ENCODE measurements around the gene EPHB1.

Gene EPHB1

DNA sequence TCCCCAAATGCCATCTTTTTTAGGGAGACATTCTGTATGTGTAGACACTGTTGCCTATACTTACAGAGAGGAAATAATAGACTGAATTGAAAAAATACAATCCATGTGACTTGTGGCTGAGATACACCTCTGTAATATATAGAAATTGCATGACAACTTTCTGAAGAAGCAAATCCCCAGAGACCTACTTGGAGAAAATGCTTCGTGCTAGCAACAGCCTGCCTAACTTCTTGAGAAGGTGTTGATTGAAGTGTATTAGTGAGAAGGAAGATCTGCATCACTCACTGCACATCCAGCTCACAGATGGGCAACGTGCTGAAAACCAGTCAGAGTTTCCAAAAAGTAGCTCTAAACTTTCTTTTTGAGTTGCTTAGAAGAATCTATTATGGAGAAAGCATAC, 404.1 kb downstream of the EPHB1 start:
- no peak for ATAC-seq
- TF ChIP-seq RARB (CRISPR knock-in tag; IDR thresholded peaks at IDR 0.05) (no peak), TCF4 (CRISPR knock-in tag; IDR thresholded peaks at IDR 0.05; ENCODE audit: borderline replicate concordance) (no peak), ZC3H10 (CRISPR knock-in tag; IDR thresholded peaks at IDR 0.05) (no peak), SNAI2 (CRISPR knock-in tag; IDR thresholded peaks at IDR 0.05) (no peak), ZNF565 (CRISPR knock-in tag; conservative IDR thresholded peaks at IDR 0.05; ENCODE audit: low read depth) (no peak), CSDC2 (CRISPR knock-in tag; IDR thresholded peaks at IDR 0.05) (no peak), ZFP30 (CRISPR knock-in tag; IDR thresholded peaks at IDR 0.05) (no peak), BACH2 (CRISPR knock-in tag; IDR thresholded peaks at IDR 0.05; ENCODE audit: borderline replicate concordance) (no peak), ISL1 (CRISPR knock-in tag; IDR thresholded peaks at IDR 0.05) (no peak)
- TF ChIP-seq, protein P1, sequence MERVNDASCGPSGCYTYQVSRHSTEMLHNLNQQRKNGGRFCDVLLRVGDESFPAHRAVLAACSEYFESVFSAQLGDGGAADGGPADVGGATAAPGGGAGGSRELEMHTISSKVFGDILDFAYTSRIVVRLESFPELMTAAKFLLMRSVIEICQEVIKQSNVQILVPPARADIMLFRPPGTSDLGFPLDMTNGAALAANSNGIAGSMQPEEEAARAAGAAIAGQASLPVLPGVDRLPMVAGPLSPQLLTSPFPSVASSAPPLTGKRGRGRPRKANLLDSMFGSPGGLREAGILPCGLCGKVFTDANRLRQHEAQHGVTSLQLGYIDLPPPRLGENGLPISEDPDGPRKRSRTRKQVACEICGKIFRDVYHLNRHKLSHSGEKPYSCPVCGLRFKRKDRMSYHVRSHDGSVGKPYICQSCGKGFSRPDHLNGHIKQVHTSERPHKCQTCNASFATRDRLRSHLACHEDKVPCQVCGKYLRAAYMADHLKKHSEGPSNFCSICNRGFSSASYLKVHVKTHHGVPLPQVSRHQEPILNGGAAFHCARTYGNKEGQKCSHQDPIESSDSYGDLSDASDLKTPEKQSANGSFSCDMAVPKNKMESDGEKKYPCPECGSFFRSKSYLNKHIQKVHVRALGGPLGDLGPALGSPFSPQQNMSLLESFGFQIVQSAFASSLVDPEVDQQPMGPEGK (CRISPR knock-in tag; IDR thresholded peaks at IDR 0.05; ENCODE audit: borderline replicate concordance): no peak
- TF ChIP-seq, protein P2, sequence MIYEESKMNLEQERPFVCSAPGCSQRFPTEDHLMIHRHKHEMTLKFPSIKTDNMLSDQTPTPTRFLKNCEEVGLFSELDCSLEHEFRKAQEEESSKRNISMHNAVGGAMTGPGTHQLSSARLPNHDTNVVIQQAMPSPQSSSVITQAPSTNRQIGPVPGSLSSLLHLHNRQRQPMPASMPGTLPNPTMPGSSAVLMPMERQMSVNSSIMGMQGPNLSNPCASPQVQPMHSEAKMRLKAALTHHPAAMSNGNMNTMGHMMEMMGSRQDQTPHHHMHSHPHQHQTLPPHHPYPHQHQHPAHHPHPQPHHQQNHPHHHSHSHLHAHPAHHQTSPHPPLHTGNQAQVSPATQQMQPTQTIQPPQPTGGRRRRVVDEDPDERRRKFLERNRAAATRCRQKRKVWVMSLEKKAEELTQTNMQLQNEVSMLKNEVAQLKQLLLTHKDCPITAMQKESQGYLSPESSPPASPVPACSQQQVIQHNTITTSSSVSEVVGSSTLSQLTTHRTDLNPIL (CRISPR knock-in tag; IDR thresholded peaks at IDR 0.05; ENCODE audit: low read depth): no peak
- TF ChIP-seq, protein P3, sequence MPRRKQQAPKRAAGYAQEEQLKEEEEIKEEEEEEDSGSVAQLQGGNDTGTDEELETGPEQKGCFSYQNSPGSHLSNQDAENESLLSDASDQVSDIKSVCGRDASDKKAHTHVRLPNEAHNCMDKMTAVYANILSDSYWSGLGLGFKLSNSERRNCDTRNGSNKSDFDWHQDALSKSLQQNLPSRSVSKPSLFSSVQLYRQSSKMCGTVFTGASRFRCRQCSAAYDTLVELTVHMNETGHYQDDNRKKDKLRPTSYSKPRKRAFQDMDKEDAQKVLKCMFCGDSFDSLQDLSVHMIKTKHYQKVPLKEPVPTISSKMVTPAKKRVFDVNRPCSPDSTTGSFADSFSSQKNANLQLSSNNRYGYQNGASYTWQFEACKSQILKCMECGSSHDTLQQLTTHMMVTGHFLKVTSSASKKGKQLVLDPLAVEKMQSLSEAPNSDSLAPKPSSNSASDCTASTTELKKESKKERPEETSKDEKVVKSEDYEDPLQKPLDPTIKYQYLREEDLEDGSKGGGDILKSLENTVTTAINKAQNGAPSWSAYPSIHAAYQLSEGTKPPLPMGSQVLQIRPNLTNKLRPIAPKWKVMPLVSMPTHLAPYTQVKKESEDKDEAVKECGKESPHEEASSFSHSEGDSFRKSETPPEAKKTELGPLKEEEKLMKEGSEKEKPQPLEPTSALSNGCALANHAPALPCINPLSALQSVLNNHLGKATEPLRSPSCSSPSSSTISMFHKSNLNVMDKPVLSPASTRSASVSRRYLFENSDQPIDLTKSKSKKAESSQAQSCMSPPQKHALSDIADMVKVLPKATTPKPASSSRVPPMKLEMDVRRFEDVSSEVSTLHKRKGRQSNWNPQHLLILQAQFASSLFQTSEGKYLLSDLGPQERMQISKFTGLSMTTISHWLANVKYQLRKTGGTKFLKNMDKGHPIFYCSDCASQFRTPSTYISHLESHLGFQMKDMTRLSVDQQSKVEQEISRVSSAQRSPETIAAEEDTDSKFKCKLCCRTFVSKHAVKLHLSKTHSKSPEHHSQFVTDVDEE (CRISPR knock-in tag; IDR thresholded peaks at IDR 0.05): no peak

DNA sequence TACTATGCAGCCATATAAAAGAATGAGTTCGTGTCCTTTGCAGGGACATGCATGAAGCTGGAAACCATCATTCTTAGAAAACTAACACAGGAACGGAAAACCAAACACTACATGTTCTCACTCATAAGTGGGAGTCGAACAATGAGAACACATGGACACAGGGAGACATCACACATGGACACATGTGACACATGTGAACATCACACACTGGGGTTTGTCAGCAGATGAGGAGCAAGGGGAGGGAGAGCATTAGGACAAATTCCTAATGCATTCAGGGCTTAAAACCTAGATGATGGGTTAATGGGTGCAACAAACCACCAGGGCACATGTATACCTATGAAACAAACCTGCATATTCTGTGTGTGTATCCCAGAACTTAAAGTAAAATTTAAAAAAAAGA, 408.0 kb downstream of the EPHB1 start:
- ATAC-seq: no peak
- no peak for TF ChIP-seq ZNF565 (CRISPR knock-in tag; conservative IDR thresholded peaks at IDR 0.05; ENCODE audit: low read depth)
- no peak for TF ChIP-seq ZNF8 (CRISPR knock-in tag; IDR thresholded peaks at IDR 0.05)
- TF ChIP-seq OSR1 (CRISPR knock-in tag; IDR thresholded peaks at IDR 0.05): no peak
- TF ChIP-seq BACH2 (CRISPR knock-in tag; IDR thresholded peaks at IDR 0.05; ENCODE audit: borderline replicate concordance): no peak
- no peak for TF ChIP-seq ZFP3 (CRISPR knock-in tag; IDR thresholded peaks at IDR 0.05)
- TF ChIP-seq ISL1 (CRISPR knock-in tag; IDR thresholded peaks at IDR 0.05): no peak
- TF ChIP-seq, protein P1 (CRISPR knock-in tag; IDR thresholded peaks at IDR 0.05; ENCODE audit: borderline replicate concordance): no peak
- TF ChIP-seq, protein P4, sequence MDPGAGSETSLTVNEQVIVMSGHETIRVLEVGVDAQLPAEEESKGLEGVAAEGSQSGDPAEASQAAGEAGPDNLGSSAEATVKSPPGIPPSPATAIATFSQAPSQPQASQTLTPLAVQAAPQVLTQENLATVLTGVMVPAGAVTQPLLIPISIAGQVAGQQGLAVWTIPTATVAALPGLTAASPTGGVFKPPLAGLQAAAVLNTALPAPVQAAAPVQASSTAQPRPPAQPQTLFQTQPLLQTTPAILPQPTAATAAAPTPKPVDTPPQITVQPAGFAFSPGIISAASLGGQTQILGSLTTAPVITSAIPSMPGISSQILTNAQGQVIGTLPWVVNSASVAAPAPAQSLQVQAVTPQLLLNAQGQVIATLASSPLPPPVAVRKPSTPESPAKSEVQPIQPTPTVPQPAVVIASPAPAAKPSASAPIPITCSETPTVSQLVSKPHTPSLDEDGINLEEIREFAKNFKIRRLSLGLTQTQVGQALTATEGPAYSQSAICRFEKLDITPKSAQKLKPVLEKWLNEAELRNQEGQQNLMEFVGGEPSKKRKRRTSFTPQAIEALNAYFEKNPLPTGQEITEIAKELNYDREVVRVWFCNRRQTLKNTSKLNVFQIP (CRISPR knock-in tag; IDR thresholded peaks at IDR 0.05; ENCODE audit: borderline replicate concordance, low read depth): no peak
- no peak for TF ChIP-seq ARNTL (CRISPR knock-in tag; IDR thresholded peaks at IDR 0.05; ENCODE audit: borderline replicate concordance, low read depth)
- no peak for TF ChIP-seq RARB (CRISPR knock-in tag; IDR thresholded peaks at IDR 0.05)

DNA sequence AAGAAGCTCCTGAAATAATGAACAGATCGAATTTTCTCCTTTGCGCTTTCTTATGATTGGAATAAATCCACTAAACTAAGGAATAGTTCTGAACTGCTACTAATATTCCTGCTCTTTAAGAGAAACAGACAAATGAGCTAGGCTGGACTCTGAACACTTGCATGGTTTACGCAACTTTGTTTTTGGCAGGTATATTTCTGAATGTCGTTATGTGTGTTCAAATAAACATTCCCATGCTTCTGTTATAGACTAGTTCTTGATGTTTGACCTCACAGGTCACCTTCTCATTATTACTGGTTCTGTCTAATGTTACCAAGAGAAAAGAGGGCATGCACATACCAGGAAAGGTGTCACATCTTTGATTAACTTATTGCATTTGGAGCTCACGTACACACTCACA, 418.2 kb downstream of the EPHB1 start:
- TF ChIP-seq, protein P4 (CRISPR knock-in tag; IDR thresholded peaks at IDR 0.05; ENCODE audit: borderline replicate concordance, low read depth): no peak
- TF ChIP-seq GLIS3 (CRISPR knock-in tag; IDR thresholded peaks at IDR 0.05) (no peak), RARB (CRISPR knock-in tag; IDR thresholded peaks at IDR 0.05) (no peak), BACH2 (CRISPR knock-in tag; IDR thresholded peaks at IDR 0.05; ENCODE audit: borderline replicate concordance) (no peak), ZNF565 (CRISPR knock-in tag; conservative IDR thresholded peaks at IDR 0.05; ENCODE audit: low read depth) (no peak), ZFP3 (CRISPR knock-in tag; IDR thresholded peaks at IDR 0.05) (no peak)
- no peak for ATAC-seq

All from SK-N-SH treated with all-trans-retinoic acid at 6 μM for 48 hours (cell line).